HepG2 (cell line): ENCODE data around the gene PLA2G2A. TPM values are rescaled to one million over a fixed set of nuclear protein-coding genes. Genes with fewer than 3 reads are reported as not detected.

Experiments
- CCDC6 ChIP-seq: sonication (generic); formaldehyde crosslinking; IDR thresholded peaks from 2 replicates; pipeline ENCODE4 v1.8.1; 2022; ENCODE audit warnings: mild to moderate bottlenecking, missing genetic modification reagents, moderate library complexity
- CREM ChIP-seq, 2 experiments: sonication (generic) in 1 of 2; formaldehyde crosslinking in 1 of 2; IDR thresholded peaks; 2 replicates each; pipeline versions ENCODE4 v1.4.0 to v1.6.1; 2016 to 2020; ENCODE audit warnings: antibody characterized with exemption in 1 of 2, mild to moderate bottlenecking in 1 of 2, missing genetic modification reagents in 1 of 2
- EHMT2 ChIP-seq: fragments of 200-600 bp; sonication (generic); IDR thresholded peaks from 2 replicates; pipeline ENCODE4 v1.7.0; 2017; ENCODE audit warnings: antibody characterized with exemption, low read depth, low read length, borderline replicate concordance
- ELF3 ChIP-seq: IDR thresholded peaks from 2 replicates; pipeline ENCODE4 v1.6.1; 2016; ENCODE audit warnings: missing genetic modification reagents, missing compliant biosample characterization
- FOSL2 ChIP-seq: sonication (generic); formaldehyde crosslinking; IDR thresholded peaks from 2 replicates; pipeline ENCODE4 v1.4.0; 2020; ENCODE audit warnings: missing genetic modification reagents
- FOXA3 ChIP-seq: IDR thresholded peaks from 2 replicates; pipeline ENCODE4 v1.6.1; 2016; ENCODE audit warnings: missing genetic modification reagents, missing compliant biosample characterization
- GFI1 ChIP-seq: sonication (generic); formaldehyde crosslinking; IDR thresholded peaks from 2 replicates; pipeline ENCODE4 v1.5.0; 2020; ENCODE audit warnings: missing genetic modification reagents, mild to moderate bottlenecking, borderline replicate concordance
- GPN1 ChIP-seq: sonication (generic); formaldehyde crosslinking; IDR thresholded peaks from 2 replicates; pipeline ENCODE4 v1.5.1; 2020; ENCODE audit warnings: missing genetic modification reagents, borderline replicate concordance
- HNF4G ChIP-seq, 2 experiments: sonication (generic) in 1 of 2; formaldehyde crosslinking in 1 of 2; IDR thresholded peaks; 2 replicates each; pipeline versions ENCODE4 v1.4.0 to v1.6.1; 2011 to 2020; ENCODE audit warnings: borderline replicate concordance in 2 of 2, low read depth in 2 of 2, mild to moderate bottlenecking in 2 of 2, low read length in 1 of 2, missing genetic modification reagents in 1 of 2, moderate library complexity in 1 of 2
- KAT8 ChIP-seq: IDR thresholded peaks from 2 replicates; pipeline ENCODE4 v1.6.1; 2016; ENCODE audit warnings: missing genetic modification reagents, missing compliant biosample characterization
- MBNL3 ChIP-seq: fragments of 250-450 bp; sonication (Bioruptor Pico); conservative IDR thresholded peaks from 2 replicates; pipeline ENCODE4 v1.8.0; 2022; ENCODE audit warnings: mild to moderate bottlenecking, inconsistent platforms
- NFE2L2 ChIP-seq: fragments of 150-350 bp; IDR thresholded peaks from 2 replicates; pipeline ENCODE4 v1.6.1; 2014; ENCODE audit warnings: low read length
- NFIC ChIP-seq: IDR thresholded peaks from 2 replicates; pipeline ENCODE4 v1.6.1; 2012; ENCODE audit warnings: mild to moderate bottlenecking, low read length, inconsistent platforms
- SIX4 ChIP-seq: sonication (generic); formaldehyde crosslinking; IDR thresholded peaks from 2 replicates; pipeline ENCODE4 v1.4.0; 2020; ENCODE audit warnings: missing genetic modification reagents
- TMF1 ChIP-seq: sonication (generic); formaldehyde crosslinking; IDR thresholded peaks from 2 replicates; pipeline ENCODE4 v1.8.1; 2022; ENCODE audit warnings: low read depth, missing genetic modification reagents
- ZNF20 ChIP-seq: sonication (generic); formaldehyde crosslinking; IDR thresholded peaks from 2 replicates; pipeline ENCODE4 v1.4.0; 2020; ENCODE audit warnings: mild to moderate bottlenecking, moderate library complexity, missing genetic modification reagents
- ZNF205 ChIP-seq: IDR thresholded peaks from 2 replicates; pipeline ENCODE4 v1.6.1; 2018; ENCODE audit warnings: missing biosample characterization, missing genetic modification reagents
- ZNF510 ChIP-seq: sonication (generic); formaldehyde crosslinking; IDR thresholded peaks from 2 replicates; pipeline ENCODE4 v1.4.0; 2020; ENCODE audit warnings: low read depth, mild to moderate bottlenecking, missing genetic modification reagents
- ZNF678 ChIP-seq: sonication (generic); formaldehyde crosslinking; IDR thresholded peaks from 2 replicates; pipeline ENCODE4 v1.4.0; 2020; ENCODE audit warnings: mild to moderate bottlenecking, missing genetic modification reagents
- ZNF788 ChIP-seq: sonication (generic); formaldehyde crosslinking; IDR thresholded peaks from 2 replicates; pipeline ENCODE4 v1.5.0; 2020; ENCODE audit warnings: mild to moderate bottlenecking, missing genetic modification reagents, borderline replicate concordance
- ZNF816 ChIP-seq: sonication (generic); formaldehyde crosslinking; IDR thresholded peaks from 2 replicates; pipeline ENCODE4 v1.8.0; 2022; ENCODE audit warnings: missing genetic modification reagents, mild to moderate bottlenecking, borderline replicate concordance
- ZSCAN29 ChIP-seq: sonication (generic); formaldehyde crosslinking; conservative IDR thresholded peaks from 2 replicates; pipeline ENCODE4 v1.4.0; 2020; ENCODE audit warnings: mild to moderate bottlenecking, missing genetic modification reagents
- polyA plus RNA-seq, 8 experiments: library from polyadenylated mRNA; depleted of rRNA in 3 of 8; stranded (reverse) in 7 of 8; unstranded in 1 of 8; fragments of >200 nt; fragmentation: Illumina TruSeq in 4 of 8; extraction: Trizol in 4 of 8; gene quantifications; 2 replicates each; pipeline versions ENCODE4 v1.2.1 to v1.2.3, GENCODE V29; 2011 to 2016; ENCODE audit warnings: low read depth in 4 of 8, missing spikeins in 1 of 8, mixed read lengths in 1 of 8; ENCODE audit not compliant: insufficient read depth in 1 of 8
- total RNA-seq, 5 experiments: library from RNA; depleted of rRNA; stranded (reverse); fragments of >200 nt; fragmentation: Illumina TruSeq; extraction: Trizol; gene quantifications; 2 replicates each; pipeline ENCODE4 v1.2.3, GENCODE V29; 2016; ENCODE audit warnings: low read depth in 1 of 5
- TF ChIP-seq, protein P1 (sequence below): sonication (generic); formaldehyde crosslinking; IDR thresholded peaks from 2 replicates; pipeline ENCODE4 v1.5.0; 2020; ENCODE audit warnings: missing genetic modification reagents
- TF ChIP-seq, protein P2 (sequence below): fragments of 450-650 bp; IDR thresholded peaks from 2 replicates; pipeline ENCODE4 v1.6.1; 2016
- TF ChIP-seq, protein P3 (sequence below): sonication (generic); formaldehyde crosslinking; IDR thresholded peaks from 2 replicates; pipeline ENCODE4 v1.9.0; 2021; ENCODE audit warnings: missing genetic modification reagents, borderline replicate concordance

PLA2G2A gene
- total and polyA plus RNA-seq, 2 of the 13 experiments (the other 11 are each of a cell fraction or from before 2014, with no cell fraction given): 0.35 to 30.3 TPM

DNA sequence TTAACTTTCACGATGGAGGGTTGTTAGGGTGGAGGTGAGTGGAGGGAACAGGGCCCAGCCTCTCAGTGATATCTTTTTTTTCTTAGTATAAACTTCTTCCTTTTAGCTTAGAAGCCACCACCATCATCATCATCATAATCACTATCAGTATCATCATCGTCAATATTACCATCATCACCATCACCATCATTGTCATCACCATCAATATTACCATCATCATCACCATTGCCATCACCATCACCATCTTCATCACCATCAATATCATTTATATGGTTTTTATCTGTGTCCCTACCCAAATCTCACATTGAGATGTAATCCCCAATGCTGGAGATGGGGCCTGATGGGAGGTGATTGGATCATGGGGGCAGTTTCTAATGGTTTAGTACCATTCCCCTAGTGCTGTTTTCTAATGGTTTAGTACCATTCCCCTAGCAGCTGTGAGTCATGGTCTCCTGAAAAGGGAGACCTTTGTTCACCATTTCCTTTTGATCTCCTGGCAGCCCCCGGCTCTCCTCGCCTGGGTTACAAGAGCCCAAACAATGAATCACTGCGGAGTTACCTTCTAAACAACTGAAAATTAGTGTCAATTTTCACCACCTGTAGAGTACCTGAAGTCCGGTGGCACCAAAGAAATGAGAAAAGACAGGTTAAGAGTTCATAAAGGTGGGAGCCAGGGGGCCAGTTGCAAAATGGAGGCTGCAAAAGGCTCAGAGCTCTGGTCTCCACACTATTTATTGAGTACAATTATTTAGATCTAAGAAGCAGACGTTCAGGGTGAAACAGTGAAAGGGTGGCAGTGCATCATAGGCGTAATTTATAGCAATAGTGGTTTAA lies 52.9 kb downstream of the PLA2G2A start (continued):
- TF ChIP-seq TMF1 (CRISPR knock-in tag) (no peak), GPN1 (CRISPR knock-in tag) (no peak), KAT8 (CRISPR knock-in tag) (0 out of 2 replicates have a peak, but pooled peaks have one; percentile 21), NFIC (peak; percentile 64; the same call in 1 of the 2 replicates), NFE2L2 (no peak), CREM (IDR thresholded peaks at IDR 0.05) (peak; percentile 54; the same call in 1 of the 2 replicates), CREM (CRISPR knock-in tag; IDR thresholded peaks at IDR 0.05) (no peak), ZNF205 (no peak), CCDC6 (CRISPR knock-in tag) (no peak), ELF3 (CRISPR knock-in tag) (peak; percentile 51; the same call in 1 of the 2 replicates), FOSL2 (CRISPR knock-in tag) (peak; percentile 95), MBNL3 (no peak), ZSCAN29 (CRISPR knock-in tag) (no peak), ZNF816 (CRISPR knock-in tag) (no peak), GFI1 (CRISPR knock-in tag) (peak; percentile 90), ZNF788 (CRISPR knock-in tag) (no peak), SIX4 (CRISPR knock-in tag) (no peak), ZNF20 (CRISPR knock-in tag) (no peak), ZNF678 (no peak), FOXA3 (peak; percentile 33; the same call in 1 of the 2 replicates), EHMT2 (peak; percentile 31; the same call in 1 of the 2 replicates), ZNF510 (CRISPR knock-in tag) (0 out of 2 replicates have a peak, but pooled peaks have one; percentile 40), HNF4G (IDR thresholded peaks at IDR 0.05; ENCODE audit: borderline replicate concordance, low read depth, low read length) (peak; percentile 23; the same call in 1 of the 2 replicates), HNF4G (CRISPR knock-in tag; IDR thresholded peaks at IDR 0.05; ENCODE audit: borderline replicate concordance, low read depth) (no peak)
- TF ChIP-seq, protein P1, sequence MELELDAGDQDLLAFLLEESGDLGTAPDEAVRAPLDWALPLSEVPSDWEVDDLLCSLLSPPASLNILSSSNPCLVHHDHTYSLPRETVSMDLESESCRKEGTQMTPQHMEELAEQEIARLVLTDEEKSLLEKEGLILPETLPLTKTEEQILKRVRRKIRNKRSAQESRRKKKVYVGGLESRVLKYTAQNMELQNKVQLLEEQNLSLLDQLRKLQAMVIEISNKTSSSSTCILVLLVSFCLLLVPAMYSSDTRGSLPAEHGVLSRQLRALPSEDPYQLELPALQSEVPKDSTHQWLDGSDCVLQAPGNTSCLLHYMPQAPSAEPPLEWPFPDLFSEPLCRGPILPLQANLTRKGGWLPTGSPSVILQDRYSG (CRISPR knock-in tag): no peak
- TF ChIP-seq, protein P2, sequence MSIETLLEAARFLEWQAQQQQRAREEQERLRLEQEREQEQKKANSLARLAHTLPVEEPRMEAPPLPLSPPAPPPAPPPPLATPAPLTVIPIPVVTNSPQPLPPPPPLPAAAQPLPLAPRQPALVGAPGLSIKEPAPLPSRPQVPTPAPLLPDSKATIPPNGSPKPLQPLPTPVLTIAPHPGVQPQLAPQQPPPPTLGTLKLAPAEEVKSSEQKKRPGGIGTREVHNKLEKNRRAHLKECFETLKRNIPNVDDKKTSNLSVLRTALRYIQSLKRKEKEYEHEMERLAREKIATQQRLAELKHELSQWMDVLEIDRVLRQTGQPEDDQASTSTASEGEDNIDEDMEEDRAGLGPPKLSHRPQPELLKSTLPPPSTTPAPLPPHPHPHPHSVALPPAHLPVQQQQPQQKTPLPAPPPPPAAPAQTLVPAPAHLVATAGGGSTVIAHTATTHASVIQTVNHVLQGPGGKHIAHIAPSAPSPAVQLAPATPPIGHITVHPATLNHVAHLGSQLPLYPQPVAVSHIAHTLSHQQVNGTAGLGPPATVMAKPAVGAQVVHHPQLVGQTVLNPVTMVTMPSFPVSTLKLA: no peak
- TF ChIP-seq, protein P3, sequence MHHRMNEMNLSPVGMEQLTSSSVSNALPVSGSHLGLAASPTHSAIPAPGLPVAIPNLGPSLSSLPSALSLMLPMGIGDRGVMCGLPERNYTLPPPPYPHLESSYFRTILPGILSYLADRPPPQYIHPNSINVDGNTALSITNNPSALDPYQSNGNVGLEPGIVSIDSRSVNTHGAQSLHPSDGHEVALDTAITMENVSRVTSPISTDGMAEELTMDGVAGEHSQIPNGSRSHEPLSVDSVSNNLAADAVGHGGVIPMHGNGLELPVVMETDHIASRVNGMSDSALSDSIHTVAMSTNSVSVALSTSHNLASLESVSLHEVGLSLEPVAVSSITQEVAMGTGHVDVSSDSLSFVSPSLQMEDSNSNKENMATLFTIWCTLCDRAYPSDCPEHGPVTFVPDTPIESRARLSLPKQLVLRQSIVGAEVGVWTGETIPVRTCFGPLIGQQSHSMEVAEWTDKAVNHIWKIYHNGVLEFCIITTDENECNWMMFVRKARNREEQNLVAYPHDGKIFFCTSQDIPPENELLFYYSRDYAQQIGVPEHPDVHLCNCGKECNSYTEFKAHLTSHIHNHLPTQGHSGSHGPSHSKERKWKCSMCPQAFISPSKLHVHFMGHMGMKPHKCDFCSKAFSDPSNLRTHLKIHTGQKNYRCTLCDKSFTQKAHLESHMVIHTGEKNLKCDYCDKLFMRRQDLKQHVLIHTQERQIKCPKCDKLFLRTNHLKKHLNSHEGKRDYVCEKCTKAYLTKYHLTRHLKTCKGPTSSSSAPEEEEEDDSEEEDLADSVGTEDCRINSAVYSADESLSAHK (CRISPR knock-in tag): no peak
